HepG2 (cell line): ENCODE measurements around the gene B3GNT9. TPM values are rescaled to one million over a fixed set of nuclear protein-coding genes. Genes with fewer than 3 reads are reported as not detected.

Source experiments
- AHR ChIP-seq: IDR thresholded peaks from 2 replicates; pipeline ENCODE4 v1.6.1; 2018; ENCODE audit warnings: missing genetic modification reagents, missing compliant biosample characterization
- ELF3 ChIP-seq: IDR thresholded peaks from 2 replicates; pipeline ENCODE4 v1.6.1; 2016; ENCODE audit warnings: missing genetic modification reagents, missing compliant biosample characterization
- FOXJ3 ChIP-seq: sonication (generic); formaldehyde crosslinking; IDR thresholded peaks from 2 replicates; pipeline ENCODE4 v1.4.0; 2020; ENCODE audit warnings: missing genetic modification reagents, mild to moderate bottlenecking, borderline replicate concordance
- NCOR1 ChIP-seq: fragments of 200-600 bp; sonication (generic); IDR thresholded peaks from 2 replicates; pipeline ENCODE4 v1.7.0; 2017; ENCODE audit warnings: antibody characterized with exemption, low read length, borderline replicate concordance
- NFE2 ChIP-seq: sonication (generic); formaldehyde crosslinking; IDR thresholded peaks from 2 replicates; pipeline ENCODE4 v1.4.0; 2020; ENCODE audit warnings: missing genetic modification reagents
- TOPORS ChIP-seq: sonication (generic); formaldehyde crosslinking; IDR thresholded peaks from 2 replicates; pipeline ENCODE4 v1.8.0; 2023; ENCODE audit warnings: mild to moderate bottlenecking, missing genetic modification reagents
- ZNF20 ChIP-seq: sonication (generic); formaldehyde crosslinking; IDR thresholded peaks from 2 replicates; pipeline ENCODE4 v1.4.0; 2020; ENCODE audit warnings: mild to moderate bottlenecking, moderate library complexity, missing genetic modification reagents
- ZNF337 ChIP-seq: sonication (generic); formaldehyde crosslinking; IDR thresholded peaks from 2 replicates; pipeline ENCODE4 v1.5.1; 2020; ENCODE audit warnings: missing genetic modification reagents, low read depth, mild to moderate bottlenecking, borderline replicate concordance
- ZNF354B ChIP-seq: sonication (generic); formaldehyde crosslinking; IDR thresholded peaks from 2 replicates; pipeline ENCODE4 v1.8.0; 2022; ENCODE audit warnings: mild to moderate bottlenecking, missing genetic modification reagents
- ZNF629 ChIP-seq: sonication (generic); formaldehyde crosslinking; conservative IDR thresholded peaks from 2 replicates; pipeline ENCODE4 v1.5.0; 2020; ENCODE audit warnings: missing genetic modification reagents
- polyA plus RNA-seq, 8 experiments: library from polyadenylated mRNA; depleted of rRNA in 3 of 8; stranded (reverse) in 7 of 8; unstranded in 1 of 8; fragments of >200 nt; fragmentation: Illumina TruSeq in 4 of 8; extraction: Trizol in 4 of 8; gene quantifications; 2 replicates each; pipeline versions ENCODE4 v1.2.1 to v1.2.3, GENCODE V29; 2011 to 2016; ENCODE audit warnings: low read depth in 4 of 8, missing spikeins in 1 of 8, mixed read lengths in 1 of 8; ENCODE audit not compliant: insufficient read depth in 1 of 8
- total RNA-seq, 5 experiments: library from RNA; depleted of rRNA; stranded (reverse); fragments of >200 nt; fragmentation: Illumina TruSeq; extraction: Trizol; gene quantifications; 2 replicates each; pipeline ENCODE4 v1.2.3, GENCODE V29; 2016; ENCODE audit warnings: low read depth in 1 of 5
- TF ChIP-seq, protein P1 (sequence below): sonication (generic); formaldehyde crosslinking; IDR thresholded peaks from 2 replicates; pipeline ENCODE4 v1.4.0; 2020; ENCODE audit warnings: missing genetic modification reagents
- TF ChIP-seq, protein P2 (sequence below): sonication (generic); formaldehyde crosslinking; IDR thresholded peaks from 2 replicates; pipeline ENCODE4 v1.5.1; 2020; ENCODE audit warnings: mild to moderate bottlenecking, missing genetic modification reagents, borderline replicate concordance
- TF ChIP-seq, protein P3 (sequence below): sonication (generic); formaldehyde crosslinking; IDR thresholded peaks from 2 replicates; pipeline ENCODE4 v1.5.0; 2020; ENCODE audit warnings: mild to moderate bottlenecking, missing genetic modification reagents, borderline replicate concordance
- TF ChIP-seq, protein P4 (sequence below): sonication (generic); formaldehyde crosslinking; IDR thresholded peaks from 2 replicates; pipeline ENCODE4 v1.8.1; 2023; ENCODE audit warnings: mild to moderate bottlenecking, missing genetic modification reagents

Gene B3GNT9
- total and polyA plus RNA-seq, 2 of the 13 experiments (the other 11 are each of a cell fraction or from before 2014, with no cell fraction given) = 1.5 to 3.1 TPM

DNA sequence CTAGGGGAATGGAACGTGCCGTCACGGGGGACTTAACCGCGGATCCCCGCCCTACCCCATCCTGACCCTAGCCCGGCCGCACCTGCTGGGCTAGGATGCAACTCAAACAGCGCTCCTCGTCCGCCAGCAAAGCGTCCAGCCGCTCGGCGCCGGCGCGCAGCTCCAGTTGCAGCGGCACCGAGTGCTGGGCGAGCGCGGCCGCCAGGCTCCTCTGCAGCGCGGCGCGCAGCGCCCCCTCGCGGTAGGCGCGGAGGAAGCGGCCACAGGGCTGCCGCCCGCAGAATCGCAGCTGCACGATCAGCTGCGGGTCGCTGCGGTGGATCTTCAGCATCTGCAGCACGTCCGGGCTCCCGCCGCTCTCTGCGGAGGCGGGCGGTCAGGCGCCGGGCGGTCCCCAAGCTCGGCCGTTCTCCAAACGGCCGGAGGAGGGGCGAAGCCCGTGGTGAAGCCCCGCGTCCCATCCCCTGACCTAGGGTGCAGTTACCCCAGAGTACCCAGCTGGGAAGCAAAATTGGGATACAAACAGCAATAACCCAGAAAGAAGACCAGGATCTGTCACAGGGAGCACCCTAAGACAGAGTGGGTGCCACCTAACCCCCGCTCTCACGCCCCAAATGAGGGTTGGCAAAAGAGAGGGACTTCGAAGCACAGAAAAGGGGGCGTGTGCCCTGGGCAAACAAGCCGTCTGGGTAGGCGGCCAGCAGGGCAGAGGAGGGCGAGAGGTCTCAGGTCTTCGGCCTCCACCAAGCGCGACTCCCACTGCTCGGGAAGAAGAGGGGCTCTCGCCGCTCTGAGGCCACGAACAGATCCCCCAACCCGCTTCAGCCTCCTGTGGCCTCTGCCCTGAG, 4.7 kb upstream of the B3GNT9 start (continued):
- TF ChIP-seq, protein P1, sequence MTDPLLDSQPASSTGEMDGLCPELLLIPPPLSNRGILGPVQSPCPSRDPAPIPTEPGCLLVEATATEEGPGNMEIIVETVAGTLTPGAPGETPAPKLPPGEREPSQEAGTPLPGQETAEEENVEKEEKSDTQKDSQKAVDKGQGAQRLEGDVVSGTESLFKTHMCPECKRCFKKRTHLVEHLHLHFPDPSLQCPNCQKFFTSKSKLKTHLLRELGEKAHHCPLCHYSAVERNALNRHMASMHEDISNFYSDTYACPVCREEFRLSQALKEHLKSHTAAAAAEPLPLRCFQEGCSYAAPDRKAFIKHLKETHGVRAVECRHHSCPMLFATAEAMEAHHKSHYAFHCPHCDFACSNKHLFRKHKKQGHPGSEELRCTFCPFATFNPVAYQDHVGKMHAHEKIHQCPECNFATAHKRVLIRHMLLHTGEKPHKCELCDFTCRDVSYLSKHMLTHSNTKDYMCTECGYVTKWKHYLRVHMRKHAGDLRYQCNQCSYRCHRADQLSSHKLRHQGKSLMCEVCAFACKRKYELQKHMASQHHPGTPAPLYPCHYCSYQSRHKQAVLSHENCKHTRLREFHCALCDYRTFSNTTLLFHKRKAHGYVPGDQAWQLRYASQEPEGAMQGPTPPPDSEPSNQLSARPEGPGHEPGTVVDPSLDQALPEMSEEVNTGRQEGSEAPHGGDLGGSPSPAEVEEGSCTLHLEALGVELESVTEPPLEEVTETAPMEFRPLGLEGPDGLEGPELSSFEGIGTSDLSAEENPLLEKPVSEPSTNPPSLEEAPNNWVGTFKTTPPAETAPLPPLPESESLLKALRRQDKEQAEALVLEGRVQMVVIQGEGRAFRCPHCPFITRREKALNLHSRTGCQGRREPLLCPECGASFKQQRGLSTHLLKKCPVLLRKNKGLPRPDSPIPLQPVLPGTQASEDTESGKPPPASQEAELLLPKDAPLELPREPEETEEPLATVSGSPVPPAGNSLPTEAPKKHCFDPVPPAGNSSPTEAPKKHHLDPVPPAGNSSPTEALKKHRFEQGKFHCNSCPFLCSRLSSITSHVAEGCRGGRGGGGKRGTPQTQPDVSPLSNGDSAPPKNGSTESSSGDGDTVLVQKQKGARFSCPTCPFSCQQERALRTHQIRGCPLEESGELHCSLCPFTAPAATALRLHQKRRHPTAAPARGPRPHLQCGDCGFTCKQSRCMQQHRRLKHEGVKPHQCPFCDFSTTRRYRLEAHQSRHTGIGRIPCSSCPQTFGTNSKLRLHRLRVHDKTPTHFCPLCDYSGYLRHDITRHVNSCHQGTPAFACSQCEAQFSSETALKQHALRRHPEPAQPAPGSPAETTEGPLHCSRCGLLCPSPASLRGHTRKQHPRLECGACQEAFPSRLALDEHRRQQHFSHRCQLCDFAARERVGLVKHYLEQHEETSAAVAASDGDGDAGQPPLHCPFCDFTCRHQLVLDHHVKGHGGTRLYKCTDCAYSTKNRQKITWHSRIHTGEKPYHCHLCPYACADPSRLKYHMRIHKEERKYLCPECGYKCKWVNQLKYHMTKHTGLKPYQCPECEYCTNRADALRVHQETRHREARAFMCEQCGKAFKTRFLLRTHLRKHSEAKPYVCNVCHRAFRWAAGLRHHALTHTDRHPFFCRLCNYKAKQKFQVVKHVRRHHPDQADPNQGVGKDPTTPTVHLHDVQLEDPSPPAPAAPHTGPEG (CRISPR knock-in tag) = peak; percentile 76
- TF ChIP-seq ZNF354B (CRISPR knock-in tag) = no peak
- no peak for TF ChIP-seq ZNF20 (CRISPR knock-in tag)
- TF ChIP-seq NCOR1 = no peak
- TF ChIP-seq NFE2 (CRISPR knock-in tag) = no peak
- TF ChIP-seq AHR (CRISPR knock-in tag) = no peak
- TF ChIP-seq TOPORS (CRISPR knock-in tag) = no peak; the same call in 1 of the 2 replicates
- TF ChIP-seq, protein P2, sequence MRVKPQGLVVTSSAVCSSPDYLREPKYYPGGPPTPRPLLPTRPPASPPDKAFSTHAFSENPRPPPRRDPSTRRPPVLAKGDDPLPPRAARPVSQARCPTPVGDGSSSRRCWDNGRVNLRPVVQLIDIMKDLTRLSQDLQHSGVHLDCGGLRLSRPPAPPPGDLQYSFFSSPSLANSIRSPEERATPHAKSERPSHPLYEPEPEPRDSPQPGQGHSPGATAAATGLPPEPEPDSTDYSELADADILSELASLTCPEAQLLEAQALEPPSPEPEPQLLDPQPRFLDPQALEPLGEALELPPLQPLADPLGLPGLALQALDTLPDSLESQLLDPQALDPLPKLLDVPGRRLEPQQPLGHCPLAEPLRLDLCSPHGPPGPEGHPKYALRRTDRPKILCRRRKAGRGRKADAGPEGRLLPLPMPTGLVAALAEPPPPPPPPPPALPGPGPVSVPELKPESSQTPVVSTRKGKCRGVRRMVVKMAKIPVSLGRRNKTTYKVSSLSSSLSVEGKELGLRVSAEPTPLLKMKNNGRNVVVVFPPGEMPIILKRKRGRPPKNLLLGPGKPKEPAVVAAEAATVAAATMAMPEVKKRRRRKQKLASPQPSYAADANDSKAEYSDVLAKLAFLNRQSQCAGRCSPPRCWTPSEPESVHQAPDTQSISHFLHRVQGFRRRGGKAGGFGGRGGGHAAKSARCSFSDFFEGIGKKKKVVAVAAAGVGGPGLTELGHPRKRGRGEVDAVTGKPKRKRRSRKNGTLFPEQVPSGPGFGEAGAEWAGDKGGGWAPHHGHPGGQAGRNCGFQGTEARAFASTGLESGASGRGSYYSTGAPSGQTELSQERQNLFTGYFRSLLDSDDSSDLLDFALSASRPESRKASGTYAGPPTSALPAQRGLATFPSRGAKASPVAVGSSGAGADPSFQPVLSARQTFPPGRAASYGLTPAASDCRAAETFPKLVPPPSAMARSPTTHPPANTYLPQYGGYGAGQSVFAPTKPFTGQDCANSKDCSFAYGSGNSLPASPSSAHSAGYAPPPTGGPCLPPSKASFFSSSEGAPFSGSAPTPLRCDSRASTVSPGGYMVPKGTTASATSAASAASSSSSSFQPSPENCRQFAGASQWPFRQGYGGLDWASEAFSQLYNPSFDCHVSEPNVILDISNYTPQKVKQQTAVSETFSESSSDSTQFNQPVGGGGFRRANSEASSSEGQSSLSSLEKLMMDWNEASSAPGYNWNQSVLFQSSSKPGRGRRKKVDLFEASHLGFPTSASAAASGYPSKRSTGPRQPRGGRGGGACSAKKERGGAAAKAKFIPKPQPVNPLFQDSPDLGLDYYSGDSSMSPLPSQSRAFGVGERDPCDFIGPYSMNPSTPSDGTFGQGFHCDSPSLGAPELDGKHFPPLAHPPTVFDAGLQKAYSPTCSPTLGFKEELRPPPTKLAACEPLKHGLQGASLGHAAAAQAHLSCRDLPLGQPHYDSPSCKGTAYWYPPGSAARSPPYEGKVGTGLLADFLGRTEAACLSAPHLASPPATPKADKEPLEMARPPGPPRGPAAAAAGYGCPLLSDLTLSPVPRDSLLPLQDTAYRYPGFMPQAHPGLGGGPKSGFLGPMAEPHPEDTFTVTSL = no peak
- TF ChIP-seq, protein P3, sequence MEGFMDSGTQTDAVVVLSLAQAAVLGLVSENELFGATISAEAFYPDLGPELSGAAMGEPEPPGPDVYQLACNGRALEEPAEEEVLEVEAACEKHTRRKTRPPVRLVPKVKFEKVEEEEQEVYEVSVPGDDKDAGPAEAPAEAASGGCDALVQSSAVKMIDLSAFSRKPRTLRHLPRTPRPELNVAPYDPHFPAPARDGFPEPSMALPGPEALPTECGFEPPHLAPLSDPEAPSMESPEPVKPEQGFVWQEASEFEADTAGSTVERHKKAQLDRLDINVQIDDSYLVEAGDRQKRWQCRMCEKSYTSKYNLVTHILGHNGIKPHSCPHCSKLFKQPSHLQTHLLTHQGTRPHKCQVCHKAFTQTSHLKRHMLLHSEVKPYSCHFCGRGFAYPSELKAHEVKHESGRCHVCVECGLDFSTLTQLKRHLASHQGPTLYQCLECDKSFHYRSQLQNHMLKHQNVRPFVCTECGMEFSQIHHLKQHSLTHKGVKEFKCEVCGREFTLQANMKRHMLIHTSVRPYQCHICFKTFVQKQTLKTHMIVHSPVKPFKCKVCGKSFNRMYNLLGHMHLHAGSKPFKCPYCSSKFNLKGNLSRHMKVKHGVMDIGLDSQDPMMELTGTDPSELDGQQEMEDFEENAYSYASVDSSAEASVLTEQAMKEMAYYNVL = peak; percentile 32; the same call in 1 of the 2 replicates
- peak; percentile 67; the same call in 1 of the 2 replicates for TF ChIP-seq ELF3
- no peak for TF ChIP-seq FOXJ3 (CRISPR knock-in tag)
- TF ChIP-seq ZNF337 = no peak
- no peak; the same call in 1 of the 2 replicates for TF ChIP-seq ZNF629 (CRISPR knock-in tag)
- TF ChIP-seq, protein P4, sequence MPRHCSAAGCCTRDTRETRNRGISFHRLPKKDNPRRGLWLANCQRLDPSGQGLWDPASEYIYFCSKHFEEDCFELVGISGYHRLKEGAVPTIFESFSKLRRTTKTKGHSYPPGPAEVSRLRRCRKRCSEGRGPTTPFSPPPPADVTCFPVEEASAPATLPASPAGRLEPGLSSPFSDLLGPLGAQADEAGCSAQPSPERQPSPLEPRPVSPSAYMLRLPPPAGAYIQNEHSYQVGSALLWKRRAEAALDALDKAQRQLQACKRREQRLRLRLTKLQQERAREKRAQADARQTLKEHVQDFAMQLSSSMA (CRISPR knock-in tag) = no peak
